ENCODE data around the gene C2CD3. TPM values are rescaled to one million over a fixed set of nuclear protein-coding genes. Genes with fewer than 3 reads are reported as not detected.

C2CD3 gene
- total RNA-seq, 1 donor from 2014 or later: 12.2 TPM

DNA sequence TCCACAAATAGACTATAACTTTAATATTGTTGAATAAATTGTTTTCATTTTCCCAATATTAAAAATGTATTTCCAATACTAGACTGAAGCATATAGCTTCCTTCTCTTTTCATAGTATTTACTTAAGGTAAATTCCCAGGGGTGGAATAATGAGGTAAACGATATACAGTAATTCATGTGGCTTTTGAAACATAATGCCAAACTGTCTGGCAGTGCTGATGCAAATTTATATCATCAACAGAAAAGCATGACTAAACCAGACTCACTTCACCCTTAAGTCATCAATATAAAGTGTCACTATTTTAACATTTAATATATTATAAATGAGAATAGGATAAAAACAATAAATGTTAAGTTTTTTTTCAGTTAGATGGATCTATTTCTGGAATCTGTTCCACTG, 13.6 kb downstream of the C2CD3 start:
- Histone ChIP-seq H3K27me3 (ENCODE audit: control insufficient read depth, insufficient read depth, low read length) (no peaks in the 10 kb centered on the region), H3K4me3 (ENCODE audit: low read depth, low read length) (no peak overlapping the region), H3K36me3 (ENCODE audit: control insufficient read depth, insufficient read depth, low read length) (no peaks in the 10 kb centered on the region)
- DNase-seq (ENCODE audit: low read depth): no peak
- TF ChIP-seq, protein P1, sequence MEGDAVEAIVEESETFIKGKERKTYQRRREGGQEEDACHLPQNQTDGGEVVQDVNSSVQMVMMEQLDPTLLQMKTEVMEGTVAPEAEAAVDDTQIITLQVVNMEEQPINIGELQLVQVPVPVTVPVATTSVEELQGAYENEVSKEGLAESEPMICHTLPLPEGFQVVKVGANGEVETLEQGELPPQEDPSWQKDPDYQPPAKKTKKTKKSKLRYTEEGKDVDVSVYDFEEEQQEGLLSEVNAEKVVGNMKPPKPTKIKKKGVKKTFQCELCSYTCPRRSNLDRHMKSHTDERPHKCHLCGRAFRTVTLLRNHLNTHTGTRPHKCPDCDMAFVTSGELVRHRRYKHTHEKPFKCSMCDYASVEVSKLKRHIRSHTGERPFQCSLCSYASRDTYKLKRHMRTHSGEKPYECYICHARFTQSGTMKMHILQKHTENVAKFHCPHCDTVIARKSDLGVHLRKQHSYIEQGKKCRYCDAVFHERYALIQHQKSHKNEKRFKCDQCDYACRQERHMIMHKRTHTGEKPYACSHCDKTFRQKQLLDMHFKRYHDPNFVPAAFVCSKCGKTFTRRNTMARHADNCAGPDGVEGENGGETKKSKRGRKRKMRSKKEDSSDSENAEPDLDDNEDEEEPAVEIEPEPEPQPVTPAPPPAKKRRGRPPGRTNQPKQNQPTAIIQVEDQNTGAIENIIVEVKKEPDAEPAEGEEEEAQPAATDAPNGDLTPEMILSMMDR (IDR thresholded peaks at IDR 0.05; ENCODE audit: insufficient read depth, low read length, poor library complexity, severe bottlenecking): no peak

GRCh38 chr11:74154620-74155281, 16.1 kb downstream of the C2CD3 start:
- no peak overlapping the region for H3K4me3 ChIP-seq (ENCODE audit: low read depth, low read length)
- DNase-seq (ENCODE audit: low read depth): no peak
- no peaks in the 10 kb centered on the region for H3K36me3 ChIP-seq (ENCODE audit: control insufficient read depth, insufficient read depth, low read length)
- TF ChIP-seq, protein P1 (IDR thresholded peaks at IDR 0.05; ENCODE audit: insufficient read depth, low read length, poor library complexity, severe bottlenecking): no peak
- H3K27me3 ChIP-seq (ENCODE audit: control insufficient read depth, insufficient read depth, low read length): no peaks in the 10 kb centered on the region

- no peaks in the 10 kb centered on the region for H3K27me3 ChIP-seq (ENCODE audit: control insufficient read depth, insufficient read depth, low read length)
- no peaks in the 10 kb centered on the region for H3K36me3 ChIP-seq (ENCODE audit: control insufficient read depth, insufficient read depth, low read length)
- DNase-seq (ENCODE audit: low read depth): no peak
- H3K4me3 ChIP-seq (ENCODE audit: low read depth, low read length): no peak overlapping the region
- TF ChIP-seq, protein P1 (IDR thresholded peaks at IDR 0.05; ENCODE audit: insufficient read depth, low read length, poor library complexity, severe bottlenecking): no peak
Observed at GRCh38 chr11:74153224-74153623, 17.6 kb downstream of the C2CD3 start.

DNA sequence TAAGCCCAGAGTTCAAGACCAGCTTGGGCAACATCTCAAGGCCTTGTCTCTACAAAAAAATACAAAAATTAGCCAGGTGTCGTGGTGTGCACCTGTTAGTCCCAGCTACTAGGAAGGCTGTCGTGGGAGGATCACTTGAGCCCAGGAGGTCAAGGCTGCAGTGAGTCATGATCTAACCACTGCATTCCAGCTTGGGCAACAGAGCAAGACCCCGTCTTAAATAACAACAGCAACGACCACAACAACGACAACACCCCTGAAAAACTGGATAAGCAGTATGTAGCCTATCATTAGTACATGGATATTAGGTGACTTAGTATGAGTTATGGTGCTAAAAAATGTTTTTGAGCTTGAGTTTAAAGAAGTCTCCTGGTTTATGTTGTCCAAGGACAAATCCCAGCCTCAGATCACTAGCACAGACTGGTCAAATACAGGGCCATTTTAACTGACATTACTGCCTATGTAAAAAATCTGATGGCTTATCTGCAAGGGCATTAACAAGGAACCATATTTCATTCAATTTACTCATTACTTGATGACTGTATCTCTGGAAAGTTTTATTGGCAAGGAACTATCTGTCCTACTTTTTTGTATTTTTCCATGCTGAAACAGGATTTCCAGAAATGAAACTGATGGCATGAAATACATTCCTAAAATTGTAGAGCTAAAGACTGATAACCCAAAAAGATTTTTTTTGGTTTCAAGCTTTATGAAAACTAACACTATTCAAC, 23.4 kb downstream of the C2CD3 start:
- DNase-seq (ENCODE audit: low read depth): peak; percentile 91
- Histone ChIP-seq H3K4me3 (ENCODE audit: low read depth, low read length) (no peak overlapping the region), H3K36me3 (ENCODE audit: control insufficient read depth, insufficient read depth, low read length) (no peaks in the 10 kb centered on the region), H3K27me3 (ENCODE audit: control insufficient read depth, insufficient read depth, low read length) (no peaks in the 10 kb centered on the region)
- TF ChIP-seq, protein P1 (IDR thresholded peaks at IDR 0.05; ENCODE audit: insufficient read depth, low read length, poor library complexity, severe bottlenecking): no peak

GRCh38 chr11:74144592-74144991, 26.2 kb downstream of the C2CD3 start:
- Histone ChIP-seq H3K27me3 (ENCODE audit: control insufficient read depth, insufficient read depth, low read length) (no peaks in the 10 kb centered on the region), H3K36me3 (ENCODE audit: control insufficient read depth, insufficient read depth, low read length) (no peaks in the 10 kb centered on the region), H3K4me3 (ENCODE audit: low read depth, low read length) (no peak overlapping the region)
- no peak for DNase-seq (ENCODE audit: low read depth)
- TF ChIP-seq, protein P1 (IDR thresholded peaks at IDR 0.05; ENCODE audit: insufficient read depth, low read length, poor library complexity, severe bottlenecking): no peak
